NCI-H69 (cell line): ENCODE measurements around the gene CMTM7.
A peak's percentile ranks its signal among the peaks of the same experiment; 100 is the strongest.
"Not testable (repeated sequence)": the region's sequence is repeated elsewhere in the genome, so short reads cannot be mapped to it uniquely, and the experiment has no call there.

ENCODE experiments used
- DNase-seq: peaks from one replicate; lab custom pipeline; 2025; lab: John Stamatoyannopoulos, UW

CMTM7 gene

DNA sequence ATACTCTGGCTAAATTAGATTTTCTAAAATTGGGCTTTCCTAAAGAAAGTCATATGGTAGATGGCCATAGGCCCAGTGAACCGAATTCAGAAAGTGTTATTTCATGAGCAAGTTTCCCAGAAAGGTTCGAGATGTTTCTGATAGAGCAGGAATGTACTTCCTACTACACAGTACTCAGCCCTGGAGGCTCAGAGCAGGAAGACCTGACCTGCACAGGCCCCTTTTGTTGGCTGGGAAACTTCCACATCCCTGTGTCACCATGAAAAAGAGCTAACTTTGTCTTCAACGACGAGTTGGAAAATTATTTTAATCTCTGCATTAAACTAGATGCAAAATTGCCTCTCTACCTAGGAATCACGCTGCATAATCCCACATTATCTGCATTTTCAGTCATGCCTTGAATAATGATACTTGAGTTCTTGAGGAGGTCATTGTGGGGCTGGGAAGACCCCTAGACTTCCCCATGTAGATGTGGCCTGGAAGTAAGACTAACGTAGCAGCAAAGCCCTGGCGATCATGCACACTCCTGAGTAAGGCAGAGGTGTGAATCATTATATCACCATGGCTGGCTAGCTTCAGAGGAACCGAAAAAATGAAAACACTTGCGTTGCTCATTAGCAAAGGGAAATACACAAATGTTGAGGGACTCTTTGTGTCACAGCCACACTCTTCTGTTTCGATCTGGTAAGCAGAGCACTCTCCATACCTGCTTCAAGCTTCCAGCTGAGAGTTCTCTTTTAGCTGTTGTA lies 47.1 kb downstream of the CMTM7 start:
- DNase-seq, result no peak

- DNase-seq, result not testable (repeated sequence)
Observed at GRCh38 chr3:32439421-32439820, 47.8 kb downstream of the CMTM7 start.

- DNase-seq, result peak; percentile 3
Observed at GRCh38 chr3:32440611-32441350, 49.1 kb downstream of the CMTM7 start.

GRCh38 chr3:32442766-32443165 lies 51.1 kb downstream of the CMTM7 start:
- DNase-seq, result no peak

DNA sequence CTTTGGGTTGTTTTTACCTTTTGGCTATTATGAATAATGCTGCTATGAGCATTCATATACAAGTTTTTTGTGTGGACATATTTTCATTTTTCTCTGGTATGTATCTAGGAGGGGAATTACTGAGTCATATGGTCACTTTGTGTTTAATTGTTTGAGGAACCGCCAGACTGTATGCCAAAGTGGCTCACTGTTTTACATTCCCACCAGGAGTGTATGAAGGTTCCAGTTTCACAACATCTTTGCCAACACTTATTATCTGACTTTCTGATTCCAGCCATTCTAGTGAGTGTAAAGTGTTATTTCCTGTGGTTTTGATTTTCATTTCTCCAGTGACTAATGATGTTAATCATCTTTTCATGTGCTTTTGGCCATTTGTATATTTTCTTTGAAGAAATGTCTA lies 51.8 kb downstream of the CMTM7 start:
- DNase-seq, result no peak

- no peak for DNase-seq
Observed at GRCh38 chr3:32447865-32448400, 56.3 kb downstream of the CMTM7 start.

DNA sequence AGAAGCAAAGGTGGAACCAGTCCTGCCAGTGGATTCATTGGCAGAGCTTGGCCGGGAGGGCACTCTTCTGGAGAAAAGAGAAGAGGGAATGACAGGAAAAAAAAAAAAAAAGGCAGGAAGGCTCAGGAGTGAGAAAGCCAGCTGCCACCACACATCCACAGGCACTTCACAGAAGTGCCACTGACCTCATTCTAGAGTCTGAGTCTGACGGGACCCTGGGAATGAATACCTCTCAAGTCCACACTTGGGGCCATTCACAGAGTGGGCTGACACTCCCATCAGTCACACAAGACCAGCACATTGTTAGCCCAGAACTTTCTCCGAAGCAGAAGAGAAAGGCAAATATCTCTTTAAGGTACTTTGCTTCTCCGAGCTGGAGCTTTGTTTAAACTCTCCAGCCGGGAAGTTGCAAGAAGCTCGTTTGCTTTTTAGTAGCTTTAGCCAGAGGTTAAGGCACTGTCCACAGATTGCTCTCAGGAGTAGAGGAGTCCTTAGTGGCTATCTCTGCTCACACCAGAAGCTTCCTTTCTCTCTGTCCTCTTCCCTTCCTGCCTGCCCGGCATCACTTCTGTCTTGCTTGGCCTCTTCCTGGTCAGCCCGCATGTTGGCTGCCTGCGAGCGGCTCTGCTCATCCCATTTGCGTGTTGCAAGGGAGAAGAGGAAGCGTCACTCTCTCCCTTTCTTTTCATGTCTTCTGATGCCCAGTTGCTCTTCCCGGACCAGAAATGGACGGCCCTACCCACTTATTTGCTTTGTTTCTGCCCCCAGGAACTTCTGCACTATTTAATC lies 57.2 kb downstream of the CMTM7 start:
- DNase-seq, result no peak

- no peak for DNase-seq
Observed at GRCh38 chr3:32449691-32450090, 58.0 kb downstream of the CMTM7 start.

DNA sequence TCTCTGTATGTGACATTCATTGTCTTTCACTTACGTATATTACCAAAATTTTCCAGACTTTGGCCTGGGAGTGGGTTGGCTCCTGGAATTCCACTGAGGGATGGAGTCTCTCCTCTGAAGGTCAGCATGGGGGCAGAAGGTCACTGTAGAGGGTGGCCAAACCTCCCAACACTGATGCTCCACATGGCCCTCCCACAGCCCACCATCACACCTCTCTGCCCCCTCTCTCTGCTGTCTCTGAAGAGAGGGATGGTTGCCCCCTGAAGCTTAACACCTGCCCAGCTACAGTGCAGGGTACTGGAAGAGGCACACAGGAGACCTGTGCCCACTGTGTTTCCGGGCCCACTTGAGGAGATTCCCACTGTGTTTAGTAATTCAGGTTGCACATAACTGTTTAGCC lies 58.8 kb downstream of the CMTM7 start:
- DNase-seq, result no peak

DNA sequence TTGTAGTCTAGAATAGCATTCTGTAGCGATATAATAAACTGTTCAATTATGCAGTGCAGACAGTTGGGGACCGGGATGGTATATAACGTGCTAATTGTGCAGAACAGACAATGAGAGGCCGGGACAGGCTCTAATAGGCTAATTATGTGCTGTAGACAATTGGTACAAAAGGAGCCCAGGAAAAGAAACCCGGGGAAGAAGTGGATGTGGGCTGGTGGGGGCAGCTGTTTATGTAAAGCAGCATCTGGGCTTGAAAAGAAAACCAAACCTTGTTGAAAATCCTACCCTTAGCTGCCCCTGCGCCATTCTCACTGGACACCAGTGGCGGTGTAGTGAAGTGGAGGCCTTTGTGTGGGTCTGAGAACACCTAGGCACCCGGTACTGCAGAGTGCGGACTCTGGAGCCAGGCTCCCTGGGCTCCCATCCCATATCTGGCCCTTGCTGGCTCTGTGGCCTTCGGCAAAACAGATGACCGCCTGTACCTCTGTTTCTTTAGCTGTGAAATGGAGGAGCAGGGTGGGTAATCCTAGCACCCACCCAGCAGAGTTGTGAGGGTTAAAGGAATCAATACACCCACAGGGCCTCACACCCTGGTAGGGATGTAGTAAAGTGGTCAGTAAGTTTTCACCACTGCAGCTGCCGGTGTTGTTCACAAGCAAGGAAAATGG lies 59.5 kb downstream of the CMTM7 start:
- DNase-seq, result peak; percentile 39

DNA sequence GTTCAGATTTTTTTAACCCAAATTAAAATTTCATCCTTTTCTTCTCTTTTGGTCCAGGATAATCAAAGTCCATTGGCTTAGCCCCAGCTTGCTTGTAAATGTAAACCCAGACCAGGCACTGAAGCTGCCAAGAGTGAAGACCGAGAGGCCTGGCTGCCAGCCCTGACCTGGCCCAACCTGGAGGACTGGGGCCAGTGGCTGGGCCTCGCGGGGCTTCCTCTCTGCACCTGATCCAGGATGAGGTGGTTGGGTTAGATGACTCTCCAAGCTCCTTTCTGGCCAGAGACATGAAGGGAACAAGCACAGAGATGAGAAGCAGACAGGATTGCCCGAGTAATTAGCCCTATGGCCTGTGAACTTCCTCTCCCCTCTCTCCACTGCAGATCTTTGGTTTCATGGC lies 60.4 kb downstream of the CMTM7 start:
- DNase-seq, result no peak

- DNase-seq, result no peak
Observed at GRCh38 chr3:32453346-32453745, 61.7 kb downstream of the CMTM7 start.

DNA sequence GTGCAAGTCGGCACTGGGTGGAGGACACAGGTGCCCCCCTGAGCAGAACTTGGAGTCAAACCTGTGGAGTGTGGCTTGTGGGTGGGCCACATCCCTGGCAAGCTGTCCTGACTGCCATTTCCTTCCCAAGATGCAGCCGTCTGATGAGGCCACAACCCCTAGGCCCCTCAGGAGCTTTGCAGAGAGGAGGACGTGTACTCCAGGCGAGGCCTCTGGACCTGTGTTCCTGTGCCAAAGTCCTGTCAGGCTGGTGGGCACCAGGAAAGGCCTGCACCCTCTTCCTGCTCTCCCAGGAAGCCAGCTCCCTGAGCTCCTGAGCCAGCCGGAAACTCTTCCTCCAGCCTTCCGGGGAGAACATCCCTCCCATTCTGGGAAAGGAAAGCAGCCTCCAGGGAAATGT lies 62.5 kb downstream of the CMTM7 start:
- DNase-seq, result no peak

DNA sequence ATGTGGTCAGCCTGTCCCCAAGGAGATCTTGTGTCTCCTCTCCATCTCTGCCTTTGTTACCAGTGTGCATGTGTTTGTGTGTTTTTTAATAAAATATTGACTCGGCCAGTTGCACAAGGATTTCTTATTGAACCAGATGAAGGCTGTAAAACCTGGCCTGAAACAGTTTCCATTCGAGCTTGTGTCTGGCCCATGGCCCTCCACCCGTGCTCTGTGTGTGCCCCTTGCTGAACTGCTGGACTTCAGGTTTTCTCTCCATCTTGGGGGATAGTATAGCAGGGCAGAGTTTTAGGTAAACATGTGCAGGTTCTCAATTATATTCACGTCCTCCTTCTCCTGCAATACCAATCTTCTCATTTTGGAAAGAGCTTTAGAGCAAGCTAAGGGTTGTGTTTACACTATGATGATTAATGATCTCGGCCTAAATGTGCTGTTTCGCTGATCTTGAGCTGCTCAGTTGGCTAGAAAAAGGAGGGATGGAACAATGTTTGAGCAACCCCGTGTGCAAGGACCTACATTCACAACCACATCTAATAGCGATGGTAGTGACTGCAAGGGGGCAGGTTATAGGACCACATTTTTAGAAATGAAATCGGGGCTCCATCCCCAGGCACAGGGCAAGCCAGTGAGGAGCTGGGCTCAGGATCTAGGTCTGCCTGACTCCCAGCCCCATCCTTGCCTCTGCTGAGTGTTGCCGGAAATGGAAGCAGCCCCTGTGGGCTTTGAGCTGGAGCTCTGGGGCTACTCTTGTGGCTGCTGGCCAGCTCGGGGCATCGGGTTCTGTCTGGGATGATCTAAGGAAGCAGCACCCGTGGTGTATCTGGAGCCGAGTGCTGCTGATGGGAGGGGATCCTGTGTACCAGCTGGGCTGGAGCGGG lies 63.3 kb downstream of the CMTM7 start:
- DNase-seq, result no peak

- no peak for DNase-seq
Observed at GRCh38 chr3:32455609-32456428, 64.2 kb downstream of the CMTM7 start.

DNA sequence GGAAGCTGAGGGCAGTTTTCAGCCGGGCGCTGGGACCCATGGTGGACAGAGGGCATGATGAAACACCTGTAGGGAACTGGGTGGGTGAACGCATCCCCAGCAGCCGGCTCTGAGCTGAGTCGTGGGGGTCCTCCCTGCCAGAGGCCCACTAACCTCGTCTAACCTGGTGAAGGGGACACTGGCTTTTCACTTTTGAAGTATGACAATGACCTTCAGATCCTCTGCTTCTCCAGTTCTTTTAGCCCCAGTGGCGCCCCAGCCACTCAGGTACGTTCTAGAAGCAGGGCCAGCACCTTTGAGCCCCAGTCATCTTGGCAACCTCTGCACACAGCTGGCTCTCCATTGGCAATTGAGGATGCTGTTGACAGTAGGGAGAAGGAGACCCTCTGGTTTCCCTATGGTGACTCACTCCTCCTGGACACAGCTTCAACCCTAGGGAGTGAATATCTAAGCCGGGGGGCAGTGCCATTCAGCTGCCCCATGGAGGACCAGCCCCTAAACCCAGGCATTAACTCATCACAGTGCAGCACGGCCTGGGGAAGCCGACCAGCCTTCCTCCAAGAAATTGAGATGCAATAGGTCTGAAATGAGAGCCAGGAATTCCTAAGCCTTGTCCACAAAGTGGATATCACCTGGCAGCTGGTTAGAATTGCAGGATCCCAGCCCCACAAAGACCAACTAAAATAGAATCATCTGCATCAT lies 64.9 kb downstream of the CMTM7 start:
- no peak for DNase-seq

DNA sequence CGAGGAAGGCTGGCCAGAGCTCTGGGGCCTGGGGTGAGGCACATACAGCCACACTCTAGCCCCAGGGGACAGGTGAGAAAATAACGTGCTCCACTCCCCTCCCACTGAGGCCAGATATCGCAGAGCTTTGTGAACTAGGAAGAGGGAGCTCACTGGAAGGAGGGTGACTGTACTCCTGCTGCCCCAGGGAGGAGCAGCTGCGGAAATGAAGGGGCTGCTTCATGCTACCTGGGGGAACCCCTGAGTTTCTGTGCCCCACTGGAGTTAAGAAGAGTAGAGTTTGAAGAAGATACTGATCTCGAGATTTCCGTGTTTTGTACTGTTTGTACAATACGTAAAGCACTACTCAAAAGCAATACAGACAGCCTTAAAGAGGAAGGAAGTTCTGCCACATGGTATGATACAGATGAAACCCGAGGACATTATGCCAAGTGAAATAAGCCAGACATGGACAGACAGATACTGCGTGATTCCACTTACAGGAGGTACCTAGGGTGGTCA lies 66.4 kb downstream of the CMTM7 start:
- DNase-seq, result peak; percentile 25

GRCh38 chr3:32459450-32459849 lies 67.8 kb downstream of the CMTM7 start:
- DNase-seq, result no peak

DNA sequence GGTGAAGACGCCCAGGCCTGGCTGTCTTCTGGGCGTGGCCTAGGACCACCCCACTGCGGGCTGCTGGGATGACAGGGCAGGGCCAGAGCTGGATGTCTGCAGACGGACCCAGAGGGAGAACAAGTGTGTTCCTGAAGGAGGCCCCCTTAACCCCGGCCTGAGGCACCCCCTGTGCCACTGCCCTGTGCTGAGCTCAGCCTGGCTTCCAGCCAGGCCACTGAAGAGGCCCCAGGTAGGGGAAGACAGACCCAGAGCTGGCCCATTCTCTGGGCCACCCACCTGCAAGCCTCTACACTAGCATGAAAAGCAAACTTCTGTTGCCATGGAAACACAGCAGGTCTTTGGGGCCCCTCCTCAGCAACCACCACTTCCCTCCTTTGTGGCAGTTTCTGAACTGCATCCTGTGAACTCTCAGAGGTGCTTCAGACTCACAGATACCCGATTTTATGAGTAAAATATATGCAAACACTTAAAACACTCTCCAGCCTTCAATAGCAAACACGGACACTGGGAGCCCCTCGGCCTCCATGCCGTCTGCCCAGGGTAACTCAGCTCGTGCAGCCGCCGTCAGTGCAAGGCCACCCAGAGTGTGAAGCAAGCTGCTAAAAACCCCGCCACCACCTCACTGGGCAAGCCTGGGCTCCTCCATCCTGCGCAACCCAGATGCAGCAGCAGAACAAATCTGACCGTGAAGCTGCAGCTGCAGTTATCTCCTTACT lies 68.5 kb downstream of the CMTM7 start:
- peak; percentile 72 for DNase-seq
